Measurements from ENCODE around the gene MFSD12. TPM values are rescaled to one million over a fixed set of nuclear protein-coding genes. Genes with fewer than 3 reads are reported as not detected.

MFSD12 gene
- total and polyA plus RNA-seq, 2 experiments from 2014 or later: 35.3 to 91.1 TPM

DNA sequence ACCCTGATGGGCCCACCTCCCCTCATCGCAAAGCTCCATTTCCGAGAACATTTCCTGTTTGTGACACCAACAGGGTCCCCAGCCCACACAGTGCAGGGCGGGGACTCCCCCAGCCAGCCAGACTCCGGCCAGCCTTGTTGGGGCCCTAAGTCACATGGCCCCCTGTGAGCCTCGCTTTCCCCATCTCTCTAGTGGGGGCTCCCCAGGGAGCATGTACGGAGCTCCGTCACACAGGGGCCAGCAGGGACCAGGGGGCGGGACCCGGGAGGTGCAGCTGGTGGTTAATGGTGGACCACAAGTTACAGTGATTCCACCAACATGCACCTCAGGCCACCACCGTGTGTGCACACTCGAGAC is 47.6 kb upstream of the MFSD12 start (continued):
- TF ChIP-seq, protein P1, sequence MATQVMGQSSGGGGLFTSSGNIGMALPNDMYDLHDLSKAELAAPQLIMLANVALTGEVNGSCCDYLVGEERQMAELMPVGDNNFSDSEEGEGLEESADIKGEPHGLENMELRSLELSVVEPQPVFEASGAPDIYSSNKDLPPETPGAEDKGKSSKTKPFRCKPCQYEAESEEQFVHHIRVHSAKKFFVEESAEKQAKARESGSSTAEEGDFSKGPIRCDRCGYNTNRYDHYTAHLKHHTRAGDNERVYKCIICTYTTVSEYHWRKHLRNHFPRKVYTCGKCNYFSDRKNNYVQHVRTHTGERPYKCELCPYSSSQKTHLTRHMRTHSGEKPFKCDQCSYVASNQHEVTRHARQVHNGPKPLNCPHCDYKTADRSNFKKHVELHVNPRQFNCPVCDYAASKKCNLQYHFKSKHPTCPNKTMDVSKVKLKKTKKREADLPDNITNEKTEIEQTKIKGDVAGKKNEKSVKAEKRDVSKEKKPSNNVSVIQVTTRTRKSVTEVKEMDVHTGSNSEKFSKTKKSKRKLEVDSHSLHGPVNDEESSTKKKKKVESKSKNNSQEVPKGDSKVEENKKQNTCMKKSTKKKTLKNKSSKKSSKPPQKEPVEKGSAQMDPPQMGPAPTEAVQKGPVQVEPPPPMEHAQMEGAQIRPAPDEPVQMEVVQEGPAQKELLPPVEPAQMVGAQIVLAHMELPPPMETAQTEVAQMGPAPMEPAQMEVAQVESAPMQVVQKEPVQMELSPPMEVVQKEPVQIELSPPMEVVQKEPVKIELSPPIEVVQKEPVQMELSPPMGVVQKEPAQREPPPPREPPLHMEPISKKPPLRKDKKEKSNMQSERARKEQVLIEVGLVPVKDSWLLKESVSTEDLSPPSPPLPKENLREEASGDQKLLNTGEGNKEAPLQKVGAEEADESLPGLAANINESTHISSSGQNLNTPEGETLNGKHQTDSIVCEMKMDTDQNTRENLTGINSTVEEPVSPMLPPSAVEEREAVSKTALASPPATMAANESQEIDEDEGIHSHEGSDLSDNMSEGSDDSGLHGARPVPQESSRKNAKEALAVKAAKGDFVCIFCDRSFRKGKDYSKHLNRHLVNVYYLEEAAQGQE (IDR thresholded peaks at IDR 0.05; ENCODE audit: unreplicated experiment): no peak
- TF ChIP-seq, protein P2, sequence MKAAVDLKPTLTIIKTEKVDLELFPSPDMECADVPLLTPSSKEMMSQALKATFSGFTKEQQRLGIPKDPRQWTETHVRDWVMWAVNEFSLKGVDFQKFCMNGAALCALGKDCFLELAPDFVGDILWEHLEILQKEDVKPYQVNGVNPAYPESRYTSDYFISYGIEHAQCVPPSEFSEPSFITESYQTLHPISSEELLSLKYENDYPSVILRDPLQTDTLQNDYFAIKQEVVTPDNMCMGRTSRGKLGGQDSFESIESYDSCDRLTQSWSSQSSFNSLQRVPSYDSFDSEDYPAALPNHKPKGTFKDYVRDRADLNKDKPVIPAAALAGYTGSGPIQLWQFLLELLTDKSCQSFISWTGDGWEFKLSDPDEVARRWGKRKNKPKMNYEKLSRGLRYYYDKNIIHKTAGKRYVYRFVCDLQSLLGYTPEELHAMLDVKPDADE (IDR thresholded peaks at IDR 0.05): no peak
- TF ChIP-seq ZNF331 (CRISPR knock-in tag; IDR thresholded peaks at IDR 0.05; ENCODE audit: low read depth): no peak
- TF ChIP-seq ZNF114 (CRISPR knock-in tag; IDR thresholded peaks at IDR 0.05): no peak
- TF ChIP-seq EZH2 (IDR thresholded peaks at IDR 0.05; ENCODE audit: low read depth, unreplicated experiment): no peak
- TF ChIP-seq JUNB (IDR thresholded peaks at IDR 0.05; ENCODE audit: unreplicated experiment): no peak
- no peak for TF ChIP-seq NANOG (IDR thresholded peaks at IDR 0.05; ENCODE audit: borderline replicate concordance)
- TF ChIP-seq POLR2AphosphoS5 (IDR thresholded peaks at IDR 0.05; ENCODE audit: low read depth): no peak
- TF ChIP-seq CREB1 (CRISPR knock-in tag; IDR thresholded peaks at IDR 0.05; ENCODE audit: low read depth): no peak

DNA sequence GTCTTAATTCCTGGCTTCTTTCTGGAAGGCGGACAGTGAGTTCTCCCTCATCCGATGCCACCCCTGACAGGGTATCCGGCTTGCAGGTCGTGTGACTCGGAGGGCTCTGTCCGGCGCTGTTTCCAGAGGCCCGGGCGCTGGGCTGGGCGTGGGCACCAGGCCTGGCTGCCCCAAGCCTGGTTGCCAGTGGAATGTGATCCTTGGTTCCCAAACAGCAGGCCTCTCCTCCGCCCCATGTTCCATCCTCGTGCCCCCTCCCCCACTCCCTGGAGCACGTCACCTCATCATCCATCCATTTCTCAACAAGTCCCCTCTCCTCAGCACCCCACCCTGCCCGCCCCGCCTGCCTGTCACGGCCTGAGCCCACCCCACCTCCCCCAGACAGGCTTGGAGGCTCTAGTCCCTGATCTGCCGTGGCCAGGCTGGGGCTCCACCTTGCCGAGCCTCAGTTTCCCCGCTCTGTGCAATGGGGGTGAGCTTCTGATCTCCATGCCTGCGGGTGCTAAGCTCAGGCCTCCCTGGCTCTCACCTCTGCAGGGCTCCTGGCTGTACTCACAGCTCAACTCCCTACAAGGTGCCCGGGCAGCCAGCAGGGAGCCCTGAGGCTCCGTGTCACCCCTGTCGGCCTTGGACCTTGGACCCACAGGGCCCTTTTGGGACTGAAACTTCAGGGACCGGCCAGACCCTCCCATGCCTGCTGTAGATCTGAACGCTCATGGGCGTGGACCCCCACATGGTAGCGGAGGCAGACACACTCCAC is 47.0 kb upstream of the MFSD12 start:
- DNase-seq (ENCODE audit: low spot score): no peak
- H3K36me3 ChIP-seq (ENCODE audit: insufficient read depth): no peaks in the 10 kb centered on the region
- H3K27me3 ChIP-seq (ENCODE audit: insufficient read depth): peaks cover 11% of the 10 kb centered on the region
- no peak overlapping the region for H3K27ac ChIP-seq (ENCODE audit: low read depth)
- H3K4me1 ChIP-seq (ENCODE audit: insufficient read depth): peaks cover 10% of the 10 kb centered on the region
- peaks cover 4% of the 10 kb centered on the region; the same call in 1 of the 2 replicates for H3F3A ChIP-seq (replicated peaks; ENCODE audit: low read depth)
- no peak for ATAC-seq
- Mint-ChIP-seq H3K27me3 (ENCODE audit: insufficient read depth, low read depth, poor library complexity) (peaks cover 12% of the 10 kb centered on the region), H3K4me1 (peaks cover 11% of the 10 kb centered on the region), H3K36me3 (ENCODE audit: low read depth) (no peaks in the 10 kb centered on the region), H3K4me3 (no peak overlapping the region), H3K9me3 (no peaks in the 10 kb centered on the region), H3K27ac (no peak overlapping the region)
- no peaks in the 10 kb centered on the region for H4K20me1 ChIP-seq (replicated peaks; ENCODE audit: insufficient read depth)
- H3K79me2 ChIP-seq (replicated peaks; ENCODE audit: insufficient read depth): no peaks in the 10 kb centered on the region
- H2AFZ ChIP-seq: no peak overlapping the region
- no peak overlapping the region for H3K4me2 ChIP-seq
- H3K4me3 ChIP-seq: no peak overlapping the region
- no peaks in the 10 kb centered on the region for H3K9me2 ChIP-seq (ENCODE audit: insufficient read depth)
- TF ChIP-seq ZNF114 (CRISPR knock-in tag; IDR thresholded peaks at IDR 0.05) (no peak), CREB1 (CRISPR knock-in tag; IDR thresholded peaks at IDR 0.05; ENCODE audit: low read depth) (no peak), STAT1 (IDR thresholded peaks at IDR 0.05; ENCODE audit: unreplicated experiment) (no peak), EZH2 (IDR thresholded peaks at IDR 0.05; ENCODE audit: low read depth, unreplicated experiment) (no peak), EZH2phosphoT487 (IDR thresholded peaks at IDR 0.05; ENCODE audit: unreplicated experiment) (no peak), JUNB (IDR thresholded peaks at IDR 0.05; ENCODE audit: unreplicated experiment) (no peak), NANOG (IDR thresholded peaks at IDR 0.05; ENCODE audit: borderline replicate concordance) (no peak)
- TF ChIP-seq, protein P3, sequence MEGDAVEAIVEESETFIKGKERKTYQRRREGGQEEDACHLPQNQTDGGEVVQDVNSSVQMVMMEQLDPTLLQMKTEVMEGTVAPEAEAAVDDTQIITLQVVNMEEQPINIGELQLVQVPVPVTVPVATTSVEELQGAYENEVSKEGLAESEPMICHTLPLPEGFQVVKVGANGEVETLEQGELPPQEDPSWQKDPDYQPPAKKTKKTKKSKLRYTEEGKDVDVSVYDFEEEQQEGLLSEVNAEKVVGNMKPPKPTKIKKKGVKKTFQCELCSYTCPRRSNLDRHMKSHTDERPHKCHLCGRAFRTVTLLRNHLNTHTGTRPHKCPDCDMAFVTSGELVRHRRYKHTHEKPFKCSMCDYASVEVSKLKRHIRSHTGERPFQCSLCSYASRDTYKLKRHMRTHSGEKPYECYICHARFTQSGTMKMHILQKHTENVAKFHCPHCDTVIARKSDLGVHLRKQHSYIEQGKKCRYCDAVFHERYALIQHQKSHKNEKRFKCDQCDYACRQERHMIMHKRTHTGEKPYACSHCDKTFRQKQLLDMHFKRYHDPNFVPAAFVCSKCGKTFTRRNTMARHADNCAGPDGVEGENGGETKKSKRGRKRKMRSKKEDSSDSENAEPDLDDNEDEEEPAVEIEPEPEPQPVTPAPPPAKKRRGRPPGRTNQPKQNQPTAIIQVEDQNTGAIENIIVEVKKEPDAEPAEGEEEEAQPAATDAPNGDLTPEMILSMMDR (conservative IDR thresholded peaks at IDR 0.05; ENCODE audit: low read depth in 2 of 2): no peak
- TF ChIP-seq, protein P2 (IDR thresholded peaks at IDR 0.05): no peak

All from GM23338 (cell line).